ENCODE data around the gene POLR3K. TPM values are rescaled to one million over a fixed set of nuclear protein-coding genes. Genes with fewer than 3 reads are reported as not detected.

The POLR3K gene
- total RNA-seq, 1 donor from 2014 or later, result 88.9 TPM

- Mint-ChIP-seq H3K36me3 (ENCODE audit: low read depth) (no peaks in the 10 kb centered on the region), H3K4me1 (peaks cover 5% of the 10 kb centered on the region), H3K4me3 (no peak overlapping the region), H3K9me3 (no peaks in the 10 kb centered on the region), H3K27me3 (peaks cover 4% of the 10 kb centered on the region), H3K27ac (no peak overlapping the region)
- DNase-seq, result no peak
- intact Hi-C loops (cut with micrococcal nuclease), result no loop called here
Observed at GRCh38 chr16:63998-64913, 10.8 kb upstream of the POLR3K start.

GRCh38 chr16:63466-63865 lies 10.1 kb upstream of the POLR3K start:
- intact Hi-C loops (cut with micrococcal nuclease), result no loop called here
- Mint-ChIP-seq H3K9me3 (no peaks in the 10 kb centered on the region), H3K27ac (no peak overlapping the region), H3K4me3 (no peak overlapping the region), H3K4me1 (peaks cover 5% of the 10 kb centered on the region), H3K27me3 (peaks cover 2% of the 10 kb centered on the region), H3K36me3 (ENCODE audit: low read depth) (no peaks in the 10 kb centered on the region)
- no peak for DNase-seq

GRCh38 chr16:62968-63391 lies 9.6 kb upstream of the POLR3K start:
- Mint-ChIP-seq H3K9me3 (no peaks in the 10 kb centered on the region), H3K27me3 (peaks cover 1% of the 10 kb centered on the region), H3K27ac (no peak overlapping the region), H3K4me3 (no peak overlapping the region), H3K4me1 (peaks cover 5% of the 10 kb centered on the region), H3K36me3 (ENCODE audit: low read depth) (peaks cover 3% of the 10 kb centered on the region)
- intact Hi-C loops (cut with micrococcal nuclease), result no loop called here
- no peak for DNase-seq

- DNase-seq, result no peak
- Mint-ChIP-seq H3K9me3 (no peaks in the 10 kb centered on the region), H3K27me3 (peaks cover 1% of the 10 kb centered on the region), H3K4me1 (peaks cover 5% of the 10 kb centered on the region), H3K27ac (no peak overlapping the region), H3K36me3 (ENCODE audit: low read depth) (peaks cover 6% of the 10 kb centered on the region), H3K4me3 (no peak overlapping the region)
- intact Hi-C loops (cut with micrococcal nuclease), result no loop called here
Observed at GRCh38 chr16:62283-62967, 9.0 kb upstream of the POLR3K start.

- H3K36me3 Mint-ChIP-seq (ENCODE audit: low read depth), result peaks cover 6% of the 10 kb centered on the region
Observed at GRCh38 chr16:61879-62281, 8.5 kb upstream of the POLR3K start.

GRCh38 chr16:60929-61878 lies 7.8 kb upstream of the POLR3K start:
- intact Hi-C loops (cut with micrococcal nuclease), result no loop called here
- H3K4me1 Mint-ChIP-seq, result peaks cover 5% of the 10 kb centered on the region
- H3K9me3 Mint-ChIP-seq, result no peaks in the 10 kb centered on the region
- DNase-seq, result no peak
- no peak overlapping the region for H3K4me3 Mint-ChIP-seq
- no peak overlapping the region for H3K27ac Mint-ChIP-seq
- H3K27me3 Mint-ChIP-seq, result peaks cover 1% of the 10 kb centered on the region
- peaks cover 11% of the 10 kb centered on the region for H3K36me3 Mint-ChIP-seq (ENCODE audit: low read depth)

More at GRCh38 chr16:61879-62281, 8.5 kb upstream of the POLR3K start:
- Mint-ChIP-seq H3K27me3 (peaks cover 1% of the 10 kb centered on the region), H3K9me3 (no peaks in the 10 kb centered on the region), H3K4me1 (peaks cover 5% of the 10 kb centered on the region), H3K27ac (no peak overlapping the region), H3K4me3 (no peak overlapping the region)
- no peak for DNase-seq
- intact Hi-C loops (cut with micrococcal nuclease), result no loop called here

GRCh38 chr16:60166-60565 lies 6.8 kb upstream of the POLR3K start:
- H3K27me3 Mint-ChIP-seq, result no peaks in the 10 kb centered on the region
- no peaks in the 10 kb centered on the region for H3K9me3 Mint-ChIP-seq
- no peak overlapping the region for H3K27ac Mint-ChIP-seq
- H3K4me3 Mint-ChIP-seq, result no peak overlapping the region
- H3K4me1 Mint-ChIP-seq, result peaks cover 2% of the 10 kb centered on the region
- peaks cover 16% of the 10 kb centered on the region for H3K36me3 Mint-ChIP-seq (ENCODE audit: low read depth)
- intact Hi-C loops (cut with micrococcal nuclease), result no loop called here
- DNase-seq, result no peak

- Mint-ChIP-seq H3K36me3 (ENCODE audit: low read depth) (peaks cover 16% of the 10 kb centered on the region), H3K27ac (no peak overlapping the region), H3K4me3 (no peak overlapping the region), H3K9me3 (no peaks in the 10 kb centered on the region), H3K4me1 (peaks cover 4% of the 10 kb centered on the region), H3K27me3 (no peaks in the 10 kb centered on the region)
- no peak for DNase-seq
- intact Hi-C loops (cut with micrococcal nuclease), result no loop called here
Observed at GRCh38 chr16:59440-60059, 6.1 kb upstream of the POLR3K start.

- intact Hi-C loops (cut with micrococcal nuclease), result no loop called here
- Mint-ChIP-seq H3K27ac (no peak overlapping the region), H3K9me3 (no peaks in the 10 kb centered on the region)
Observed at GRCh38 chr16:58491-59439, 5.4 kb upstream of the POLR3K start.

GRCh38 chr16:57711-58110 lies 4.3 kb upstream of the POLR3K start:
- Mint-ChIP-seq H3K36me3 (ENCODE audit: low read depth) (peaks cover 22% of the 10 kb centered on the region), H3K4me1 (peaks cover 8% of the 10 kb centered on the region), H3K9me3 (no peaks in the 10 kb centered on the region), H3K4me3 (no peak overlapping the region), H3K27ac (no peak overlapping the region), H3K27me3 (no peaks in the 10 kb centered on the region)
- intact Hi-C loops (cut with micrococcal nuclease), result no loop called here
- DNase-seq, result no peak

More at GRCh38 chr16:58491-59439, 5.4 kb upstream of the POLR3K start:
- Mint-ChIP-seq H3K4me3 (no peak overlapping the region), H3K27me3 (no peaks in the 10 kb centered on the region), H3K36me3 (ENCODE audit: low read depth) (peaks cover 16% of the 10 kb centered on the region), H3K4me1 (peaks cover 5% of the 10 kb centered on the region)
- DNase-seq, result no peak

GRCh38 chr16:56231-56927 lies 3.0 kb upstream of the POLR3K start:
- DNase-seq, result no peak
- Mint-ChIP-seq H3K36me3 (ENCODE audit: low read depth) (peaks cover 27% of the 10 kb centered on the region), H3K4me3 (no peak overlapping the region), H3K27me3 (no peaks in the 10 kb centered on the region), H3K9me3 (no peaks in the 10 kb centered on the region), H3K4me1 (peaks cover 11% of the 10 kb centered on the region), H3K27ac (no peak overlapping the region)
- intact Hi-C loops (cut with micrococcal nuclease), result no loop called here

- intact Hi-C loops (cut with micrococcal nuclease), result no loop called here
Observed at GRCh38 chr16:55571-56136, 2.2 kb upstream of the POLR3K start.

More at GRCh38 chr16:55571-56136, 2.2 kb upstream of the POLR3K start:
- Mint-ChIP-seq H3K4me1 (peaks cover 16% of the 10 kb centered on the region), H3K36me3 (ENCODE audit: low read depth) (peaks cover 35% of the 10 kb centered on the region), H3K27me3 (no peaks in the 10 kb centered on the region), H3K9me3 (no peaks in the 10 kb centered on the region), H3K4me3 (peak overlapping the region; percentile 98), H3K27ac (no peak overlapping the region)
- DNase-seq, result no peak

All from activated CD4-positive, alpha-beta T cell treated with anti-CD3 and anti-CD28 coated beads, Interleukin-2, amount 10 ng/mL, durations not matched to agents 24 days and 14 days (primary cell).